K562 (cell line): Measurements from ENCODE around the gene DYNC2H1. TPM values are rescaled to one million over a fixed set of nuclear protein-coding genes. Genes with fewer than 3 reads are reported as not detected.

ENCODE experiments used
- ATAC-seq: fragments of 200-7000 bp; cut with Tn5 transposase; 3 replicates; pipeline ENCODE4 v1.9.1; 2020; ENCODE audit warnings: moderate library complexity
- BruUV-seq: library from RNA; stranded (reverse); fragments of 400-500 nt; replicated peaks from 2 replicates; lab custom pipeline; 2021; lab: Mats Ljungman, UMichigan
- CTCF ChIA-PET: fragments of 300-600 bp; formaldehyde crosslinking; extraction: SDS; loops from one replicate; lab custom pipeline; 2021; ENCODE audit warnings: low intra/inter-chr PET ratio; lab: Yijun Ruan, JAX
- POLR2A ChIA-PET: fragments of 300-600, 350-650 bp; sonication (Branson Sonifier 250); formaldehyde crosslinking; extraction: SDS; loops from one replicate; lab custom pipeline; 2021; ENCODE audit warnings: antibody characterized with exemption, inconsistent platforms; lab: Yijun Ruan, JAX
- DNase-seq, 4 experiments: peaks; one replicate each; pipeline versions ENCODE4 v3.0.0 to v3.0.0-alpha.2; 2011 to 2018; ENCODE audit warnings: low spot score in 3 of 4, mixed read lengths in 3 of 4; ENCODE audit errors: extremely low read depth in 1 of 4
- FAIRE-seq: peaks from 2 replicates; lab custom pipeline; 2011; peaks lifted over from hg19 to GRCh38; lab: Jason Lieb, UNC
- H2AFZ ChIP-seq: 2 replicates; pipeline ENCODE4 v1.6.0; 2011; ENCODE audit warnings: low read depth, low read length, control low read depth, inconsistent platforms
- H3K27ac ChIP-seq: fragments of 200-600 bp; 3 replicates; pipeline ENCODE4 v1.8.0; 2011; ENCODE audit warnings: low read depth, mild to moderate bottlenecking, control low read depth, inconsistent platforms, low read length, moderate library complexity, mixed read lengths; ENCODE audit errors: extremely low read depth
- H3K27me3 ChIP-seq, 2 experiments: fragments of 300-600 bp in 1 of 2; 2 replicates in 1 of 2; 3 replicates in 1 of 2; pipeline versions ENCODE4 v1.6.0 to v1.8.0; 2011; ENCODE audit warnings: inconsistent platforms in 2 of 2, low read length in 2 of 2, mild to moderate bottlenecking in 1 of 2, mixed read lengths in 1 of 2, moderate library complexity in 1 of 2; ENCODE audit not compliant: control insufficient read depth in 2 of 2, insufficient read depth in 2 of 2
- H3K36me3 ChIP-seq: fragments of 300-600 bp; 3 replicates; pipeline ENCODE4 v1.8.0; 2011; ENCODE audit warnings: mild to moderate bottlenecking, low read length, inconsistent platforms; ENCODE audit not compliant: control insufficient read depth, insufficient read depth
- H3K4me1 ChIP-seq, 2 experiments: fragments of 200-600 bp in 1 of 2; replicated peaks in 1 of 2; 2 replicates in 1 of 2; 3 replicates in 1 of 2; pipeline versions ENCODE4 v1.5.1 to v1.8.0; 2011; ENCODE audit warnings: inconsistent platforms in 2 of 2, low read length in 2 of 2, mild to moderate bottlenecking in 1 of 2, mixed read lengths in 1 of 2, moderate library complexity in 1 of 2; ENCODE audit not compliant: control insufficient read depth in 2 of 2, insufficient read depth in 2 of 2
- H3K4me2 ChIP-seq: 2 replicates; pipeline ENCODE4 v1.6.1; 2011; ENCODE audit warnings: low read length, control low read depth, inconsistent platforms, mixed read lengths; ENCODE audit not compliant: insufficient read depth
- H3K4me3 ChIP-seq: fragments of 200-600 bp; sonication (generic), shearing (Covaris generic); 2 replicates; pipeline ENCODE4 v1.5.1; 2016; ENCODE audit warnings: control low read depth, inconsistent platforms
- H3K79me2 ChIP-seq: fragments of 200-600 bp; 3 replicates; pipeline ENCODE4 v1.8.0; 2011; ENCODE audit warnings: low read length, inconsistent platforms; ENCODE audit not compliant: control insufficient read depth, insufficient read depth
- H3K9ac ChIP-seq, 2 experiments: 2 replicates each; pipeline versions ENCODE4 v1.6.0 to v1.6.1; 2011; ENCODE audit warnings: low read depth in 2 of 2, low read length in 2 of 2, control low read depth in 1 of 2, inconsistent platforms in 1 of 2, mild to moderate bottlenecking in 1 of 2, mixed read lengths in 1 of 2; ENCODE audit not compliant: insufficient read depth in 1 of 2
- H3K9me1 ChIP-seq: one replicate; pipeline ENCODE4 v1.6.0; 2011; ENCODE audit warnings: inconsistent platforms, mild to moderate bottlenecking, low read length, moderate library complexity; ENCODE audit not compliant: control insufficient read depth, insufficient read depth
- H3K9me3 ChIP-seq: replicated peaks from 2 replicates; pipeline ENCODE4 v1.5.1; 2011; ENCODE audit warnings: low read depth, low read length, inconsistent platforms; ENCODE audit not compliant: control insufficient read depth, insufficient read depth
- H4K20me1 ChIP-seq: replicated peaks from 2 replicates; pipeline ENCODE4 v1.6.1; 2011; ENCODE audit warnings: low read length, inconsistent platforms, mixed read lengths; ENCODE audit not compliant: control insufficient read depth, insufficient read depth
- EGR1 ChIP-seq: fragments of 450-650 bp; conservative IDR thresholded peaks from 2 replicates; pipeline ENCODE4 v1.6.1; 2017; ENCODE audit warnings: mild to moderate bottlenecking
- FOXJ2 ChIP-seq: fragments of 200-800 bp; sonication (Bioruptor generic); IDR thresholded peaks from 2 replicates; pipeline ENCODE4 v1.6.1; 2016; ENCODE audit warnings: missing genetic modification characterization, missing compliant biosample characterization
- HNRNPUL1 ChIP-seq: fragments of 200-400 bp; formaldehyde crosslinking; IDR thresholded peaks from 2 replicates; pipeline ENCODE4 v1.6.1; 2017; ENCODE audit warnings: low read length
- HSF4 ChIP-seq: fragments of 250-450 bp; sonication (Bioruptor Pico); IDR thresholded peaks from 2 replicates; pipeline ENCODE4 v2.1.2; 2022; ENCODE audit warnings: mild to moderate bottlenecking, moderate library complexity, borderline replicate concordance
- KHSRP ChIP-seq: fragments of 450-650 bp; IDR thresholded peaks from 2 replicates; pipeline ENCODE4 v1.6.1; 2017
- KLF10 ChIP-seq: fragments of 250-450 bp; sonication (Bioruptor Pico); IDR thresholded peaks from 2 replicates; pipeline ENCODE4 v1.6.1; 2021; ENCODE audit warnings: matching md5 sums
- SOX6 ChIP-seq: fragments of 450-650 bp; IDR thresholded peaks from 2 replicates; pipeline ENCODE4 v1.6.1; 2014; ENCODE audit warnings: mild to moderate bottlenecking
- TBL1XR1 ChIP-seq, 2 experiments: IDR thresholded peaks; 2 replicates each; pipeline ENCODE4 v1.6.1; 2012; ENCODE audit warnings: improper control_type of control experiment in 2 of 2, low read length in 2 of 2, mild to moderate bottlenecking in 1 of 2
- ZNF140 ChIP-seq: fragments of 250-450 bp; sonication (Bioruptor Pico); IDR thresholded peaks from 2 replicates; pipeline ENCODE4 v1.8.0; 2021; ENCODE audit warnings: moderate library complexity, mild to moderate bottlenecking, inconsistent platforms
- ZNF175 ChIP-seq: fragments of 200-800 bp; sonication (Bioruptor generic); IDR thresholded peaks from 2 replicates; pipeline ENCODE4 v1.6.1; 2016; ENCODE audit warnings: low read depth, mild to moderate bottlenecking, missing genetic modification characterization, missing compliant biosample characterization
- ZNF431 ChIP-seq: sonication (generic); formaldehyde crosslinking; IDR thresholded peaks from 2 replicates; pipeline ENCODE4 v1.8.0; 2022; ENCODE audit warnings: mild to moderate bottlenecking, missing genetic modification reagents
- WGBS: fragments of 100-300 bp; shearing (Covaris generic); methylation state at CpG from one replicate; pipeline ENCODE4 v1.1.6; 2016; ENCODE audit warnings: low coverage, mixed read lengths; ENCODE audit not compliant: insufficient coverage; ENCODE audit errors: missing lambda C conversion rate; 5-methylcytosine and 5-hydroxymethylcytosine counted together
- in situ Hi-C: fragments of 300-500 bp; cut with MboI; formaldehyde crosslinking; loops from 4 replicates; pipeline ENCODE4 v1.15.0; 2018; ENCODE audit warnings: inconsistent platforms, mixed read lengths
- intact Hi-C: fragments of 100-400 bp; cut with micrococcal nuclease; formaldehyde crosslinking; loops from 2 replicates; pipeline ENCODE4 v1.14.2; 2022
- polyA plus RNA-seq, 8 experiments: library from polyadenylated mRNA; depleted of rRNA in 4 of 8; stranded (reverse) in 5 of 8; unstranded in 3 of 8; fragments of >200 nt; fragmentation: Nextera tagmentation in 2 of 8; fragmentation: Illumina TruSeq in 1 of 8; extraction: Ambion mirVana in 2 of 8; extraction: Trizol in 1 of 8; gene quantifications; 2 replicates each; pipeline versions ENCODE4 v1.2.1 to v1.2.3, GENCODE V29; 2011 to 2014; ENCODE audit warnings: inconsistent platforms in 1 of 8, missing spikeins in 1 of 8
- total RNA-seq, 7 experiments: library from RNA; depleted of rRNA in 6 of 7; stranded (reverse); fragments of >200 nt in 6 of 7; fragmentation: Illumina TruSeq in 2 of 7; extraction: Trizol in 2 of 7; gene quantifications; 2 replicates each; pipeline versions ENCODE4 v1.2.1 to v1.2.3, GENCODE V29; 2011 to 2021; ENCODE audit warnings: low replicate concordance in 1 of 7
- TF ChIP-seq, protein P1 (sequence below): fragments of 450-650 bp; formaldehyde crosslinking; IDR thresholded peaks from 2 replicates; pipeline ENCODE4 v1.4.0; 2020; ENCODE audit warnings: mild to moderate bottlenecking, moderate library complexity
- TF ChIP-seq, protein P2 (sequence below): sonication (generic); formaldehyde crosslinking; IDR thresholded peaks from 2 replicates; pipeline ENCODE4 v1.8.1; 2023; ENCODE audit warnings: mild to moderate bottlenecking, missing genetic modification reagents
- TF ChIP-seq, protein P3 (sequence below): fragments of 250-450 bp; sonication (Bioruptor Pico); IDR thresholded peaks from 2 replicates; pipeline ENCODE4 v1.5.0; 2022; ENCODE audit warnings: mild to moderate bottlenecking

The DYNC2H1 gene
- total and polyA plus RNA-seq, 9 of the 15 experiments (the other 6 are each of a cell fraction or from before 2014, with no cell fraction given), result 0.08 to 0.64 (median 0.20) TPM

DNA sequence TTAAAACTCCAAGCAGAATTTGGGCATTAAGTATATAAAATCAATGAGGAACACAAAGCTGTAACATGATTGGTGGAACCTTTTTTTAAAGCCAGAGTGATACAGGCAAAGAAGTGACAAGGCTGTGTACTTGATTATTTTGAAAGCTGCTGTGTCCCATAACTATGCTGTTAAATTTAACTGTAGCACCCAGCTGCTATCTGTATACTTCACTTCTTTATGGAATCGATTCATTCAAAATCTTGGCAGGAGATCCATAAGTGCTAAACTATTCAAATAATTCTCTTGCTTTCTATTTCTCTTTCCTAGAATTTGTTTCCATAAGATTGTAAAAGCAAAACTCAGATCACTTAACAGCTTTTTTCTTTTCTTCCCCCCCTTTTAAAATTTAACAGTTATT, 231.7 kb downstream of the DYNC2H1 start:
- ATAC-seq (no peak), FAIRE-seq (no peak), DNase-seq (no peak)
- Histone ChIP-seq H3K4me2 (no peak overlapping the region), H3K27me3 (no peaks in the 10 kb centered on the region), H4K20me1 (no peaks in the 10 kb centered on the region), H3K4me3 (no peak overlapping the region), H3K9ac (no peak overlapping the region), H3K36me3 (no peaks in the 10 kb centered on the region), H3K27ac (no peak overlapping the region), H3K9me1 (no peaks in the 10 kb centered on the region), H3K9me3 (0 out of 2 replicates have a peak, but pooled peaks cover 2% of the 10 kb centered on the region), H3K4me1 (no peaks in the 10 kb centered on the region), H2AFZ (no peak overlapping the region), H3K79me2 (no peaks in the 10 kb centered on the region)
- CTCF ChIA-PET, result no interaction called here
- intact Hi-C loops, result no loop called here
- BruUV-seq, result no TSS peak
- WGBS, result 0% methylated on average over 1 of the region's 1 CpG
- POLR2A ChIA-PET, result no interaction called here
- in situ Hi-C loops, result no loop called here
- no peak for TF ChIP-seq ZNF175 (CRISPR knock-in tag)
- TF ChIP-seq KLF10 (CRISPR knock-in tag), result no peak
- TF ChIP-seq TBL1XR1 (IDR thresholded peaks at IDR 0.05; ENCODE audit: low read length in 2 of 2), result no peak
- TF ChIP-seq, protein P1, sequence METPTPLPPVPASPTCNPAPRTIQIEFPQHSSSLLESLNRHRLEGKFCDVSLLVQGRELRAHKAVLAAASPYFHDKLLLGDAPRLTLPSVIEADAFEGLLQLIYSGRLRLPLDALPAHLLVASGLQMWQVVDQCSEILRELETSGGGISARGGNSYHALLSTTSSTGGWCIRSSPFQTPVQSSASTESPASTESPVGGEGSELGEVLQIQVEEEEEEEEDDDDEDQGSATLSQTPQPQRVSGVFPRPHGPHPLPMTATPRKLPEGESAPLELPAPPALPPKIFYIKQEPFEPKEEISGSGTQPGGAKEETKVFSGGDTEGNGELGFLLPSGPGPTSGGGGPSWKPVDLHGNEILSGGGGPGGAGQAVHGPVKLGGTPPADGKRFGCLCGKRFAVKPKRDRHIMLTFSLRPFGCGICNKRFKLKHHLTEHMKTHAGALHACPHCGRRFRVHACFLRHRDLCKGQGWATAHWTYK (CRISPR knock-in tag), result no peak

DNA sequence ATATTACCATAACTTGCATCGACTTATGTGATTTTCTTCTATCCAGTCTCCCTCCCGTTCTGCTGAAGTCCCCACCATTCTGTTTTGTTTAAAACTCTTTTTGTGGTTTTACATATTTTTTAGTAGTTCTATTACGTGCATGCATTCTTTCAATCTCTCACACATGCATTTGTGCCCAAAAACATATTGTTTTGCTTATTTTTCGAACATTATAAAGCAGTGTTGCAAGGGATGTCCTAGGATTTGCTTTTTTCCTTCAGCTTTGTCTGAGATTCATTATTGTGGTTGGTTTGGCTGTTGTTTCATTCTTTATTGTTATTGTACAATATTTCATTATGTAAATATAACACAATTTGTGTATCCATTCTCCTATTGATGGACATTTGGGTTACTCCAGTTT, 235.7 kb downstream of the DYNC2H1 start:
- 0% methylated on average over 4 of the region's 4 CpGs for WGBS
- TF ChIP-seq, protein P2, sequence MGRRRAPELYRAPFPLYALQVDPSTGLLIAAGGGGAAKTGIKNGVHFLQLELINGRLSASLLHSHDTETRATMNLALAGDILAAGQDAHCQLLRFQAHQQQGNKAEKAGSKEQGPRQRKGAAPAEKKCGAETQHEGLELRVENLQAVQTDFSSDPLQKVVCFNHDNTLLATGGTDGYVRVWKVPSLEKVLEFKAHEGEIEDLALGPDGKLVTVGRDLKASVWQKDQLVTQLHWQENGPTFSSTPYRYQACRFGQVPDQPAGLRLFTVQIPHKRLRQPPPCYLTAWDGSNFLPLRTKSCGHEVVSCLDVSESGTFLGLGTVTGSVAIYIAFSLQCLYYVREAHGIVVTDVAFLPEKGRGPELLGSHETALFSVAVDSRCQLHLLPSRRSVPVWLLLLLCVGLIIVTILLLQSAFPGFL, result no peak
- no peak for TF ChIP-seq KHSRP
- TF ChIP-seq HSF4 (CRISPR knock-in tag), result no peak
- TF ChIP-seq, protein P3, sequence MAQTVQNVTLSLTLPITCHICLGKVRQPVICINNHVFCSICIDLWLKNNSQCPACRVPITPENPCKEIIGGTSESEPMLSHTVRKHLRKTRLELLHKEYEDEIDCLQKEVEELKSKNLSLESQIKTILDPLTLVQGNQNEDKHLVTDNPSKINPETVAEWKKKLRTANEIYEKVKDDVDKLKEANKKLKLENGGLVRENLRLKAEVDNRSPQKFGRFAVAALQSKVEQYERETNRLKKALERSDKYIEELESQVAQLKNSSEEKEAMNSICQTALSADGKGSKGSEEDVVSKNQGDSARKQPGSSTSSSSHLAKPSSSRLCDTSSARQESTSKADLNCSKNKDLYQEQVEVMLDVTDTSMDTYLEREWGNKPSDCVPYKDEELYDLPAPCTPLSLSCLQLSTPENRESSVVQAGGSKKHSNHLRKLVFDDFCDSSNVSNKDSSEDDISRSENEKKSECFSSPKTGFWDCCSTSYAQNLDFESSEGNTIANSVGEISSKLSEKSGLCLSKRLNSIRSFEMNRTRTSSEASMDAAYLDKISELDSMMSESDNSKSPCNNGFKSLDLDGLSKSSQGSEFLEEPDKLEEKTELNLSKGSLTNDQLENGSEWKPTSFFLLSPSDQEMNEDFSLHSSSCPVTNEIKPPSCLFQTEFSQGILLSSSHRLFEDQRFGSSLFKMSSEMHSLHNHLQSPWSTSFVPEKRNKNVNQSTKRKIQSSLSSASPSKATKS (CRISPR knock-in tag), result no peak
- no peak for TF ChIP-seq HNRNPUL1
- TF ChIP-seq EGR1, result no peak
- no peak for TF ChIP-seq FOXJ2 (tag)
- no peak for TF ChIP-seq ZNF431 (CRISPR knock-in tag)
- no peak for TF ChIP-seq SOX6
- no peak for TF ChIP-seq ZNF140 (CRISPR knock-in tag)

More for the DNA sequence above, 235.7 kb downstream of the DYNC2H1 start:
- Histone ChIP-seq H3K27me3 (no peaks in the 10 kb centered on the region), H3K9me3 (0 out of 2 replicates have a peak, but pooled peaks cover 2% of the 10 kb centered on the region), H3K4me3 (no peak overlapping the region), H3K79me2 (no peaks in the 10 kb centered on the region), H3K9ac (no peak overlapping the region), H4K20me1 (no peaks in the 10 kb centered on the region), H3K27ac (no peak overlapping the region), H3K36me3 (no peaks in the 10 kb centered on the region), H3K9me1 (no peaks in the 10 kb centered on the region), H3K4me2 (no peak overlapping the region), H3K4me1 (no peaks in the 10 kb centered on the region), H2AFZ (no peak overlapping the region)
- CTCF ChIA-PET, result no interaction called here
- POLR2A ChIA-PET, result no interaction called here
- no peak for ATAC-seq
- FAIRE-seq, result no peak
- no peak for DNase-seq
- in situ Hi-C loops, result no loop called here
- BruUV-seq, result no TSS peak
- intact Hi-C loops, result no loop called here
